Testis (tissue), 2 donors: Measurements from ENCODE around the gene PDZD7.

Experiments
- POLR2A ChIP-seq: fragments of 450-650 bp; IDR thresholded peaks from one replicate; pipeline ENCODE4 v1.6.1; 2017; ENCODE audit warnings: antibody characterized with exemption, mild to moderate bottlenecking, moderate library complexity
- TF ChIP-seq, protein P1 (sequence below), 3 experiments: fragments of 450-650 bp in 2 of 3; fragments of 200-600 bp in 1 of 3; sonication (generic) in 1 of 3; IDR thresholded peaks; one replicate each; pipeline ENCODE4 v1.5.1; 2016 to 2019; ENCODE audit warnings: antibody characterized with exemption in 3 of 3, mild to moderate bottlenecking in 2 of 3, moderate library complexity in 1 of 3

DNA sequence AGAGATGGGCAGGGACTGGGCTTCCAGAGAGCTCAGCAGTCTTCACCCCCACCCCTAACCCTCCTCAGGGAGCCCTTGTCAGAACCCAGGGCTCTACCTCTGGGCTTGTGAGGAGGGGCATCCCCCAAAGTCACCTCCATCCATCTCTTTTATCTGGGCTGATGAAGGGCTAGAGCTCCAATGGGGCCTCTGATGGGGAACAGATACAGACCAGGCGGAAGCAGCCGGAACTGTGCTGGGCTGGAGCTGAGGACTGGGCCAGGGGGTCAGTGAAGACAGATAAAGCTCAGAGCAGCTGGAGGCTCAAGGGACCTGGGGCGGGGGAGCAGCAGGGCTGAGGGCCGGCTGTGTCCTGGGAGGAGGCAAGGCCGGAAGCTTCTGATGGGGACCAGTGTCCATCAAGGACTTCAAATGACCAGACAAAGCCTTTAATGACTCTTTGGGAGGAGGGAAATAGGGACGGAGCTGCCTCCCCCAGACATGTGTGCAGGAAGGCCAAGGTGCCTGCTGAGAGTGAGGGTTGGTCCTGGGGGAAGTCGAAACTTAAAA lies 41.0 kb upstream of the PDZD7 start:
- TF ChIP-seq, protein P1, sequence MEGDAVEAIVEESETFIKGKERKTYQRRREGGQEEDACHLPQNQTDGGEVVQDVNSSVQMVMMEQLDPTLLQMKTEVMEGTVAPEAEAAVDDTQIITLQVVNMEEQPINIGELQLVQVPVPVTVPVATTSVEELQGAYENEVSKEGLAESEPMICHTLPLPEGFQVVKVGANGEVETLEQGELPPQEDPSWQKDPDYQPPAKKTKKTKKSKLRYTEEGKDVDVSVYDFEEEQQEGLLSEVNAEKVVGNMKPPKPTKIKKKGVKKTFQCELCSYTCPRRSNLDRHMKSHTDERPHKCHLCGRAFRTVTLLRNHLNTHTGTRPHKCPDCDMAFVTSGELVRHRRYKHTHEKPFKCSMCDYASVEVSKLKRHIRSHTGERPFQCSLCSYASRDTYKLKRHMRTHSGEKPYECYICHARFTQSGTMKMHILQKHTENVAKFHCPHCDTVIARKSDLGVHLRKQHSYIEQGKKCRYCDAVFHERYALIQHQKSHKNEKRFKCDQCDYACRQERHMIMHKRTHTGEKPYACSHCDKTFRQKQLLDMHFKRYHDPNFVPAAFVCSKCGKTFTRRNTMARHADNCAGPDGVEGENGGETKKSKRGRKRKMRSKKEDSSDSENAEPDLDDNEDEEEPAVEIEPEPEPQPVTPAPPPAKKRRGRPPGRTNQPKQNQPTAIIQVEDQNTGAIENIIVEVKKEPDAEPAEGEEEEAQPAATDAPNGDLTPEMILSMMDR (IDR thresholded peaks at IDR 0.05): no peak
- no peak for TF ChIP-seq POLR2A
